AG04449 (cell line): ENCODE measurements around the gene MIF4GD.
A peak's percentile ranks its signal among the peaks of the same experiment; 100 is the strongest.
"Not testable (repeated sequence)": the region's sequence is repeated elsewhere in the genome, so short reads cannot be mapped to it uniquely, and the experiment has no call there.

ENCODE experiments used
- CTCF ChIA-PET: fragments of 350-600 bp; formaldehyde crosslinking; extraction: SDS; loops from one replicate; lab custom pipeline; 2021; ENCODE audit warnings: antibody characterized with exemption; lab: Yijun Ruan, JAX
- POLR2A ChIA-PET: fragments of 400-600, 350-600 bp; formaldehyde crosslinking; extraction: SDS; loops from one replicate; lab custom pipeline; 2020; ENCODE audit warnings: antibody characterized with exemption, inconsistent platforms; lab: Yijun Ruan, JAX
- DNase-seq: peaks from one replicate; pipeline ENCODE4 v3.0.0-alpha.2; 2010; ENCODE audit warnings: low read depth, low spot score
- H3K4me3 ChIP-seq: 2 replicates; pipeline ENCODE4 v1.5.1; 2011; ENCODE audit warnings: low read depth, mild to moderate bottlenecking, control low read depth, low read length
- CTCF ChIP-seq: IDR thresholded peaks from one replicate; pipeline ENCODE4 v1.5.1; 2011; ENCODE audit warnings: mild to moderate bottlenecking, moderate library complexity, low read length, control low read depth, inconsistent platforms; ENCODE audit not compliant: insufficient read depth; ENCODE audit errors: missing control alignments

The MIF4GD gene

DNA sequence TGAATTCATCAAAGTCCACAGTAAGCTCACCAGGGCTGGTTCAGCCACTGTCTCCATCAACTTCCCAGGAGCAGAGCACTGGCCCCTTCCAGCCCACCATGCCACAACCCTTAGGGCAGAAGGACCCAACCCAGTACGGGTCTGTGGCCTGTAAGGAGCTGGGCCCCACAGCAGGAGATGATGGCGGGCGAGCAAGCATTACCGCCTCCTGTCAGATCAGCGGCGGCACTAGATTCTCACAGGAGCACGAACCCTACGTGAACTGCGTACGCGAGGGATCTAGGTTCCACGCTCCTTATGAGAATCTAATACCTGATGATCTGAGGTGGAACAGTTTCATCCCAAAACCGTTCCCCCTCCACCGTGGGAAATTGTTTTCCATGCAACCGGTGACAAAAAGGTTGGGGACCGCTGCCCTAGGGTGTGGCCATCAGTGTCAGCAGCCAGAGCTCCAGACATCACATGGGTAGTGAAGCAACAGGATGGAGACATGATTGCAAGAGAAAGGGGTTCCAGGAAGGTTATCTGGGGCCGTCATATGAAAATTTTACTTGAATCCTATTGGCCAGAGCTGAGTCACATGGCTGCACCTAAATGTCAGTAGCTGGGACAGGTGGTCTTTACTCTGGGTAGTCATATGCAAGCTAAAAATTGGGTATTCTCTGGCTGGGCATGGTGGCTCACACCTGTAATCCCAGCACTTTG is 30.6 kb upstream of the MIF4GD start:
- ChIA-PET POLR2A (interaction anchor here (1.0 kb wide), 1 partner anchor 12 kb away, joined by 3 read pairs; the partner anchor contains the start of gene SLC25A19), CTCF (interaction anchor here (1.0 to 9.2 kb wide), 2 partner anchors 11 to 21 kb away, joined by 4 to 46 read pairs; no protein-coding TSS in a partner anchor)
- TF ChIP-seq CTCF = no peak
- H3K4me3 ChIP-seq = no peak overlapping the region
- no peak for DNase-seq

GRCh38 chr17:75301049-75301448 is 30.0 kb upstream of the MIF4GD start:
- H3K4me3 ChIP-seq = no peak overlapping the region
- no peak for TF ChIP-seq CTCF
- POLR2A ChIA-PET = no interaction called here
- CTCF ChIA-PET = interaction anchor here (9.2 kb wide), 1 partner anchor 21 kb away, joined by 46 read pairs; no protein-coding TSS in a partner anchor
- no peak for DNase-seq

- H3K4me3 ChIP-seq = no peak overlapping the region
- no peak for DNase-seq
- POLR2A ChIA-PET = no interaction called here
- no peak for TF ChIP-seq CTCF
- CTCF ChIA-PET = interaction anchor here (9.2 kb wide), 1 partner anchor 22 kb away, joined by 46 read pairs; no protein-coding TSS in a partner anchor
Measured at GRCh38 chr17:75300280-75300679, 29.2 kb upstream of the MIF4GD start.

DNA sequence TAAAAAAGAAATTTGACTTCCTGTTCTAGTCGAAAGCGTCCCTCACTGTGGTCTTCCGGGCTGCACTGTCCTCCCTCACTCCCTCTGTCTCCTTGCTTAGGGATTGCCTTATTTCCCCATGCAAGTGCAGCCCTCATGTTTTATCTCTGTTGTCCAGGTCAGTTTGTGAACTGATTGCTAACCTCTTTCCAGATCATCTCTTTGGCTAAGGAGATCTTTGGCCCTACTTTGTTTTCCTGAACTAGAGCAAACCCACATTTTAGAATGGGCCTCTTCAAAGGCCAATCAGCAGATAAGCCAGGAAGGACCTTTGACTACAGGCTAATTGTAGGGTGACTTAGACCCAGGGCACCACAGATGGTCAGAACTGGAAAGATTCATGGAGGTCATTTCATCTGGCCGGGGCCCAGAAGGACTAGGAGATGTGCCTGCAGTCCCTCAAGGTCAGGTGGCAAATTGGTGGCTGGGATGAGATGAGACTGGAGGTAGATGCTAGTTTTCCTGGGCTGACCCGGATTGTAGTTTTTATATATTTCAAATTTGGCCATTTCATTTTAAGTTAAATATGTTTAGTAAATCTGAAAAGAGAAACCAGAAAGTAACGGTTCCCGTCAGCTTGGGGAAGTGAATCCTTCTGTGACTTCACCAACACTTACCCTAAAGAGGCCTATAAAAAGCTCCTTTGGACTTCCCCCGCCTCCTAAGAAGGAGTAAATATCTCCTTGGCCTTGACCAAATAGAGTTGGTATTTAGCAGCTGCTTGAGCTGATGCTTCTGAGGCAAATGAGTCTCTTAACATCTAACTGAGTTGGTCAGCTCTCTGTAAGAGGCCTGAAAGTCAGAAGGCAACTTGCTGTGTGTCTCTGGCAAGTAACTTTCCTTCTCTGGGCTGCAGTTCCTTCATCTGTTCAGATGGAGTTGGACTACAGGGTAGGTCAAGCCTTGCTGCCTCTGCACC is 24.4 kb upstream of the MIF4GD start:
- no peak for DNase-seq
- no peak for TF ChIP-seq CTCF
- ChIA-PET CTCF (interaction anchor here (1.1 to 9.2 kb wide), 4 partner anchors 24 to 117 kb away, joined by 3 to 46 read pairs (median 6); partner anchors contain the start of gene MIF4GD), POLR2A (interaction anchor here (0.6 kb wide), 1 partner anchor 9 kb away, joined by 3 read pairs; no protein-coding TSS in a partner anchor)
- no peak overlapping the region for H3K4me3 ChIP-seq

GRCh38 chr17:75292810-75293448 is 21.9 kb upstream of the MIF4GD start:
- POLR2A ChIA-PET, DNase-seq, H3K4me3 ChIP-seq: not testable (repeated sequence)
- CTCF ChIA-PET = interaction anchor here (5.7 kb wide), 1 partner anchor 21 kb away, joined by 54 read pairs; the partner anchor contains the start of gene MIF4GD

GRCh38 chr17:75289832-75290337 is 18.9 kb upstream of the MIF4GD start:
- H3K4me3 ChIP-seq = peak overlapping the region; percentile 90
- ChIA-PET POLR2A (interaction anchor here (0.6 to 1.4 kb wide), 10 partner anchors 12 to 133 kb away, joined by 3 to 23 read pairs (median 4); partner anchors contain the start of genes GGA3, GRB2, MIF4GD and MRPS7), CTCF (interaction anchor here (0.9 to 5.7 kb wide), 7 partner anchors 18 to 122 kb away, joined by 4 to 54 read pairs (median 6); partner anchors contain the start of gene MIF4GD)
- TF ChIP-seq CTCF = no peak
- no peak for DNase-seq
